PC-3 (cell line): Measurements from ENCODE around the gene FANCC. TPM values are rescaled to one million over a fixed set of nuclear protein-coding genes. Genes with fewer than 3 reads are reported as not detected.

ENCODE experiments used
- ATAC-seq: fragments of 200-7000 bp; cut with Tn5 transposase; 2 replicates; pipeline ENCODE4 v1.9.1; 2020; ENCODE audit warnings: mild to moderate bottlenecking, moderate library complexity
- BruUV-seq: library from RNA; stranded (reverse); fragments of 400-500 nt; replicated peaks from 2 replicates; lab custom pipeline; 2021; lab: Mats Ljungman, UMichigan
- CTCF ChIA-PET: fragments of 300-600 bp; sonication (Branson Sonifier 250); formaldehyde crosslinking; loops from one replicate; lab custom pipeline; 2022; ENCODE audit warnings: antibody characterized with exemption; lab: Charles Lee
- POLR2A ChIA-PET: fragments of 300-600 bp; sonication (Branson Sonifier 250); formaldehyde crosslinking; loops from one replicate; lab custom pipeline; 2022; ENCODE audit warnings: antibody characterized with exemption; ENCODE audit not compliant: unreplicated experiment; lab: Charles Lee
- DNase-seq: peaks from one replicate; pipeline ENCODE4 v3.0.0-alpha.2; 2015
- H2AFZ ChIP-seq: fragments of 300-600 bp; sonication (generic); 2 replicates; pipeline ENCODE4 v1.6.0; 2016; ENCODE audit warnings: antibody characterized with exemption, low read length
- H3F3A ChIP-seq: fragments of 300-600 bp; sonication (generic); one replicate; pipeline ENCODE4 v1.6.0; 2017; ENCODE audit warnings: antibody characterized with exemption, low read length, control low read depth, mild to moderate bottlenecking; ENCODE audit not compliant: unreplicated experiment
- H3K27ac ChIP-seq: fragments of 300-600 bp; sonication (generic); 2 replicates; pipeline ENCODE4 v1.5.1; 2016; ENCODE audit warnings: mild to moderate bottlenecking, low read length
- H3K27me3 ChIP-seq: fragments of 300-600 bp; sonication (generic); 2 replicates; pipeline ENCODE4 v1.6.1; 2016; ENCODE audit warnings: low read length, mixed read lengths
- H3K36me3 ChIP-seq: fragments of 300-600 bp; sonication (generic); 2 replicates; pipeline ENCODE4 v1.6.1; 2016; ENCODE audit warnings: low read depth, mixed run types, low read length, mixed read lengths
- H3K4me1 ChIP-seq: fragments of 300-600 bp; sonication (generic); 2 replicates; pipeline ENCODE4 v1.5.1; 2016; ENCODE audit warnings: low read length; ENCODE audit not compliant: insufficient read depth
- H3K4me2 ChIP-seq: fragments of 300-600 bp; sonication (generic); 2 replicates; pipeline ENCODE4 v1.6.0; 2016; ENCODE audit warnings: low read length
- H3K4me3 ChIP-seq: fragments of 300-600 bp; sonication (generic); 2 replicates; pipeline ENCODE4 v1.5.1; 2016; ENCODE audit warnings: mild to moderate bottlenecking, low read length, mixed read lengths
- H3K79me2 ChIP-seq: fragments of 300-600 bp; sonication (generic); 2 replicates; pipeline ENCODE4 v1.6.1; 2017; ENCODE audit warnings: low read length, mixed read lengths
- H3K9ac ChIP-seq: fragments of 300-600 bp; sonication (generic); 2 replicates; pipeline ENCODE4 v1.6.0; 2016; ENCODE audit warnings: mild to moderate bottlenecking, low read length
- H3K9me2 ChIP-seq: fragments of 300-600 bp; sonication (generic); replicated peaks from 2 replicates; pipeline ENCODE4 v1.6.1; 2016; ENCODE audit warnings: mixed run types, low read length, mixed read lengths
- H3K9me3 ChIP-seq: fragments of 300-600 bp; sonication (generic); 2 replicates; pipeline ENCODE4 v1.6.1; 2016; ENCODE audit warnings: low read length, mixed read lengths
- H4K20me1 ChIP-seq: fragments of 300-600 bp; sonication (generic); 2 replicates; pipeline ENCODE4 v1.6.1; 2016; ENCODE audit warnings: low read length, mixed read lengths
- CTCF ChIP-seq: fragments of 300-600 bp; sonication (generic); conservative IDR thresholded peaks from 2 replicates; pipeline ENCODE4 v1.5.1; 2017; ENCODE audit warnings: antibody characterized with exemption, low read depth, mild to moderate bottlenecking, low read length
- EZH2 ChIP-seq: fragments of 300-600 bp; sonication (generic); IDR thresholded peaks from one replicate; pipeline ENCODE4 v1.6.1; 2017; ENCODE audit warnings: antibody characterized with exemption, mild to moderate bottlenecking, low read length; ENCODE audit not compliant: unreplicated experiment
- EZH2phosphoT487 ChIP-seq: fragments of 300-600 bp; sonication (generic); IDR thresholded peaks from 2 replicates; pipeline ENCODE4 v1.6.1; 2018; ENCODE audit warnings: mild to moderate bottlenecking, antibody characterized with exemption, low read length, borderline replicate concordance
- intact Hi-C: fragments of 100-400 bp; cut with micrococcal nuclease; formaldehyde crosslinking; loops from 2 replicates; pipeline ENCODE4 v1.9.0; 2023
- total RNA-seq: library from RNA; depleted of rRNA; stranded (reverse); fragments of >200 nt; gene quantifications from 2 replicates; pipeline ENCODE4 v1.2.3, GENCODE V29; 2014

The FANCC gene
- total RNA-seq, 1 experiment from 2014 or later = 6.9 TPM

GRCh38 chr9:95118596-95118995 lies 198.9 kb downstream of the FANCC start:
- CTCF ChIA-PET = no interaction called here
- Histone ChIP-seq H3K27ac (no peak overlapping the region), H3K4me2 (no peak overlapping the region)

DNA sequence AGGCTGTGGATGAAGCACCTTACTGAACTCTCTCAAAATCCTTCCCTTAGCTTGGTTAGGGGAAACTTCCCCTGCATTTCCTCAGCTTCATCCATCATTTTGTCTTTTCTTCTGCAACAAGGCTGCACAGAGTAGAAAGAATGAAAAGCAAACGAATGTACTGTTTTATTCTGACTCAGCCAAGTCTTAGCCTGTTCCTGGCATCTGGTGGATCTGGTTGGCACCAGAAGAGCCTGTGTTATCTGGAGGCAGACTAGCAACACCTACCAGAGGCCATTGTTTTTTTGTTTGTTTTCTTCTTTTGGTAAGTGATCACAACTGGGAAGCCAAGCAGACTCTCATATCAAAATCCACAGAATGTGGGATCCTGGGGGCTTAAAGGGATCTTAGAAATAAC lies 200.7 kb downstream of the FANCC start:
- no peaks in the 10 kb centered on the region for H3K9me3 ChIP-seq
- H2AFZ ChIP-seq = no peak overlapping the region
- H3K4me1 ChIP-seq = peaks cover 20% of the 10 kb centered on the region
- no peak overlapping the region for H3K4me3 ChIP-seq
- POLR2A ChIA-PET = no interaction called here
- no peak overlapping the region for H3K9ac ChIP-seq
- peak; percentile 12 for DNase-seq
- H3K79me2 ChIP-seq = no peaks in the 10 kb centered on the region
- BruUV-seq = no TSS peak
- peak; percentile 54; the same call in 1 of the 2 replicates for ATAC-seq
- intact Hi-C loops = loop anchor here (1.0 to 10.0 kb wide), 3 partner anchors 110 to 334 kb away; no protein-coding TSS in a partner anchor
- no peak overlapping the region for H3K4me2 ChIP-seq
- no peaks in the 10 kb centered on the region for H3K36me3 ChIP-seq
- no peaks in the 10 kb centered on the region for H4K20me1 ChIP-seq
- no peaks in the 10 kb centered on the region for H3K27me3 ChIP-seq
- H3K27ac ChIP-seq = no peak overlapping the region
- H3F3A ChIP-seq = no peaks in the 10 kb centered on the region
- H3K9me2 ChIP-seq = no peaks in the 10 kb centered on the region
- TF ChIP-seq EZH2phosphoT487 = no peak
- no peak for TF ChIP-seq EZH2
- no peak for TF ChIP-seq CTCF
- CTCF ChIA-PET = interaction anchor here (1.5 kb wide), 1 partner anchor 436 kb away, joined by 5 read pairs; no protein-coding TSS in a partner anchor

More at GRCh38 chr9:95118596-95118995, 198.9 kb downstream of the FANCC start:
- no peaks in the 10 kb centered on the region for H3K9me2 ChIP-seq
- H4K20me1 ChIP-seq = no peaks in the 10 kb centered on the region
- no peaks in the 10 kb centered on the region for H3F3A ChIP-seq
- H3K27me3 ChIP-seq = no peaks in the 10 kb centered on the region
- H2AFZ ChIP-seq = no peak overlapping the region
- POLR2A ChIA-PET = no interaction called here
- TF ChIP-seq EZH2 (no peak), CTCF (no peak), EZH2phosphoT487 (no peak)
- no peaks in the 10 kb centered on the region for H3K9me3 ChIP-seq
- H3K4me1 ChIP-seq = peaks cover 20% of the 10 kb centered on the region
- H3K4me3 ChIP-seq = no peak overlapping the region
- intact Hi-C loops = loop anchor here (5.0 to 10.0 kb wide), 2 partner anchors 111 to 204 kb away; no protein-coding TSS in a partner anchor
- H3K9ac ChIP-seq = no peak overlapping the region
- DNase-seq (no peak), ATAC-seq (no peak)
- no TSS peak for BruUV-seq
- no peaks in the 10 kb centered on the region for H3K36me3 ChIP-seq
- no peaks in the 10 kb centered on the region for H3K79me2 ChIP-seq
